Activated naive CD8-positive, alpha-beta T cell treated with anti-CD3 and anti-CD28 coated beads, Interleukin-2, amount 10 ng/mL, durations not matched to agents 7 days and 5 days (primary cell): Measurements from ENCODE around the gene CDON. TPM values are rescaled to one million over a fixed set of nuclear protein-coding genes. Genes with fewer than 3 reads are reported as not detected.

Experiments
- ATAC-seq: fragments of 150-1000 bp; cut with Tn5 transposase; one replicate; pipeline ENCODE4 v1.10.0; 2021; ENCODE audit warnings: low read depth, moderate library complexity
- POLR2A ChIA-PET: fragments of 350-600 bp; sonication (Branson Sonifier 250); formaldehyde crosslinking; loops from one replicate; lab custom pipeline; 2021; ENCODE audit warnings: antibody characterized with exemption; lab: Charles Lee
- DNase-seq: peaks from one replicate; pipeline ENCODE4 v3.0.0; 2021
- H3K27ac Mint-ChIP-seq: one replicate; pipeline ENCODE4 v1.8.0; 2022; ENCODE audit warnings: mild to moderate bottlenecking, mixed read lengths
- H3K27me3 Mint-ChIP-seq: one replicate; pipeline ENCODE4 v1.8.0; 2022; ENCODE audit warnings: mild to moderate bottlenecking, moderate library complexity, mixed read lengths
- H3K36me3 Mint-ChIP-seq: one replicate; pipeline ENCODE4 v1.8.0; 2021; ENCODE audit warnings: mild to moderate bottlenecking, mixed read lengths
- H3K4me1 Mint-ChIP-seq: one replicate; pipeline ENCODE4 v1.8.0; 2021; ENCODE audit warnings: mixed read lengths
- H3K4me3 Mint-ChIP-seq: one replicate; pipeline ENCODE4 v1.8.0; 2022; ENCODE audit warnings: mild to moderate bottlenecking, moderate library complexity, mixed read lengths
- H3K9me3 Mint-ChIP-seq: one replicate; pipeline ENCODE4 v1.8.0; 2021; ENCODE audit warnings: mixed read lengths
- total RNA-seq, 2 experiments: library from RNA; stranded (reverse); gene quantifications; one replicate each; pipeline ENCODE4 v1.2.3, GENCODE V29; 2021

The CDON gene
- total RNA-seq, 2 experiments from 2014 or later, result 3.4 to 3.9 TPM

DNA sequence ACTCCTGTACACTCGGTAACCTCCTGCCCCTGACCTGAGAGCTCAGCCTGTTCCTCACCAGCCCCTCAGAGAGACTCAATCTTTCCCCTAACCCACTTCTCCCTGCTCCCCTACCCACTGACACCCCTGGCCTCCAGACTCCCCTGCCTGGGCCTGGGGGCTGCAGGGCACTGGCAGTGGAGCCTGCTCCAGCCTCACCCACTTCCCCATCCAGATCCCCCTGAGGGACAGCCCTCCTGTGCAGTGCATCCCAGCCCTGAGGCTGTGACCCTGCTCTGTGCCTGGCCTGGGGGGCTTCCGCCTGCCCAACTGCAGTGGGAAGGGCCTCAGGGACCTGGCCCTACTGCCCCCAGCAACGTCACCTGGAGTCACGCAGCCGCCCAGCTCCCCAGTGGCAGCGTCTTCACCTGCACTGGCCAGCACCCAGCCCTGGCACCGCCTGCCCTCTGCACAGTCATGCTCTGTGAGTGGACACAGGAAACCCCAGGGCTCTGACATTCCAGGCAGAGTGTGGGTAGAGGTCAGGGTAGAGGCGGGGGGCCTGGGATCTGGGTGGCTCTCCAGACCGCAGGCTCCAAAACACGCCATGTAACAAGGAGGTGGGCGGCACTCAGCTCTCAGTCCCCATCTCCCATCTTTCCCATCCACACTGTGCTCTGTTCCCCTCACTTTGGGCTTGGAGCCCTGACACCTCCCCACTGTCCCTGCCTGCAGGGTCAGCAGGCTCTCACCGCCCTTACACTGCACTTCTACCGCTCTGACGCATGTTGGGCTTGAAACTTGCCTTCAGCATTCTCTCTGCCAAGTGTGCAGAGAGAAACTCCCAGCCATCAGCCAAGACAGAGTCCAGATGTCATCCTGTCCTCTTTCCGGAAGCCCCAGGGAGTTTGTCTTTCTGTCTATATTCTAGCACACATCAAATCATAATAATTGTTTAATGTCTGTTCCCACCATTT is 111.7 kb downstream of the CDON start:
- H3K27me3 Mint-ChIP-seq, result no peaks in the 10 kb centered on the region
- POLR2A ChIA-PET, result no interaction called here
- no peaks in the 10 kb centered on the region for H3K36me3 Mint-ChIP-seq
- H3K4me1 Mint-ChIP-seq, result no peaks in the 10 kb centered on the region
- H3K9me3 Mint-ChIP-seq, result no peaks in the 10 kb centered on the region
- no peak overlapping the region for H3K27ac Mint-ChIP-seq
- ATAC-seq, result no peak
- no peak for DNase-seq
- no peak overlapping the region for H3K4me3 Mint-ChIP-seq

- no peak overlapping the region for H3K4me3 Mint-ChIP-seq
- H3K27ac Mint-ChIP-seq, result no peak overlapping the region
- no peaks in the 10 kb centered on the region for H3K27me3 Mint-ChIP-seq
- ATAC-seq, result no peak
- H3K36me3 Mint-ChIP-seq, result no peaks in the 10 kb centered on the region
- H3K4me1 Mint-ChIP-seq, result no peaks in the 10 kb centered on the region
- H3K9me3 Mint-ChIP-seq, result no peaks in the 10 kb centered on the region
- no peak for DNase-seq
- POLR2A ChIA-PET, result no interaction called here
Observed at GRCh38 chr11:125950178-125950490, 112.5 kb downstream of the CDON start.

- POLR2A ChIA-PET, result no interaction called here
- H3K36me3 Mint-ChIP-seq, result no peaks in the 10 kb centered on the region
- no peaks in the 10 kb centered on the region for H3K9me3 Mint-ChIP-seq
- no peak for ATAC-seq
- DNase-seq, result no peak
- H3K4me1 Mint-ChIP-seq, result no peaks in the 10 kb centered on the region
- H3K27ac Mint-ChIP-seq, result no peak overlapping the region
- H3K27me3 Mint-ChIP-seq, result no peaks in the 10 kb centered on the region
- H3K4me3 Mint-ChIP-seq, result no peak overlapping the region
Observed at GRCh38 chr11:125949271-125950177, 113.1 kb downstream of the CDON start.

- no peaks in the 10 kb centered on the region for H3K4me1 Mint-ChIP-seq
- H3K9me3 Mint-ChIP-seq, result no peaks in the 10 kb centered on the region
- H3K36me3 Mint-ChIP-seq, result no peaks in the 10 kb centered on the region
- no peak for ATAC-seq
- no peak overlapping the region for H3K27ac Mint-ChIP-seq
- no peak for DNase-seq
- H3K27me3 Mint-ChIP-seq, result peaks cover 1% of the 10 kb centered on the region
- POLR2A ChIA-PET, result no interaction called here
- H3K4me3 Mint-ChIP-seq, result no peak overlapping the region
Observed at GRCh38 chr11:125948278-125949051, 114.2 kb downstream of the CDON start.

DNA sequence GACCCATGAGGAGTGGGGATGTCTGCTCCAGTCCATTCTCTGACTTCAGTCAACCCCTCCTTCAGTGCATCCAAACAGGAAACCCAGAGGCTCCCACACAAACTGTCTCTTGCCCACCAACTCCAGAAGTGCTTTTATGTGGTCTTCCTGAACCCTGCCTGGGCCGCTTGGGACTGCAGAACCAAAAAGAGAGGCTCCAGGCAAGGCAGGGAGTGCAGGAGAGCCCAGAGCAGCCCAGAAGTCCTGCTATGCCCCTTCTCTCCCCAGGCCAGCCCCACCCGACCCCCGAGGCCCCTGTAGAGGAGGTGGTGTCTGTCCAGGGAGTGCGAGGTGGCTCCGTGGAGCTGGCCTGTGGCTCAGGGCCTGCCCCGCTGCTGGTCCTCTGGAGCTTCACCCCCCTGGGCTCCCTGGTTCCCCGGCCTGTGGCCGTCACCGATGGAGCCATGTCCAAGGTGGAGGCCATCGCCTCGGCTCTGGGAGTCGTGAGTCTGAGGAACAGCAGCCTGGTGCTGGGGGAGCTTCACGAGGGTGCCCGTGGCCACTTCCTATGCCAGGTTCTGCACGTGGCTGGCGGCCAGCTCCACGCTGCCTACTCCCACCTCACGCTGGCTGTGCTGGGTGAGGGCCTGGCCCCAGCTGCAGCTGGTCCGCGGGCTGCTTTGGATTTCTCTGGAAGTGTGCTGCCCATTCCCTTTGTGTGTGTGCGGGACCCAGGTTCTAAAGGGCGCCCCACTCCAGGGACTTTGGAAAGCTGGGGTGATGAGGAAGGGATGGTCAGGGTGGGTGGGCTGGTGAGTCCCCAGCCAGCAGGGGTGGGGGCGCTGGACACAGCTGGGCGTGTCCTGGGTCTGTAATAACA is 115.0 kb downstream of the CDON start:
- POLR2A ChIA-PET, result no interaction called here

GRCh38 chr11:125946712-125947418 is 115.8 kb downstream of the CDON start:
- Mint-ChIP-seq H3K9me3 (no peaks in the 10 kb centered on the region), H3K27me3 (peaks cover 1% of the 10 kb centered on the region), H3K4me3 (no peak overlapping the region), H3K4me1 (peaks cover 4% of the 10 kb centered on the region), H3K27ac (no peak overlapping the region), H3K36me3 (no peaks in the 10 kb centered on the region)
- DNase-seq (no peak), ATAC-seq (no peak)
- POLR2A ChIA-PET, result no interaction called here

More for the DNA sequence above, 115.0 kb downstream of the CDON start:
- no peak overlapping the region for H3K27ac Mint-ChIP-seq
- no peaks in the 10 kb centered on the region for H3K4me1 Mint-ChIP-seq
- no peaks in the 10 kb centered on the region for H3K9me3 Mint-ChIP-seq
- H3K4me3 Mint-ChIP-seq, result no peak overlapping the region
- no peak for DNase-seq
- H3K36me3 Mint-ChIP-seq, result no peaks in the 10 kb centered on the region
- H3K27me3 Mint-ChIP-seq, result peaks cover 1% of the 10 kb centered on the region
- ATAC-seq, result no peak

DNA sequence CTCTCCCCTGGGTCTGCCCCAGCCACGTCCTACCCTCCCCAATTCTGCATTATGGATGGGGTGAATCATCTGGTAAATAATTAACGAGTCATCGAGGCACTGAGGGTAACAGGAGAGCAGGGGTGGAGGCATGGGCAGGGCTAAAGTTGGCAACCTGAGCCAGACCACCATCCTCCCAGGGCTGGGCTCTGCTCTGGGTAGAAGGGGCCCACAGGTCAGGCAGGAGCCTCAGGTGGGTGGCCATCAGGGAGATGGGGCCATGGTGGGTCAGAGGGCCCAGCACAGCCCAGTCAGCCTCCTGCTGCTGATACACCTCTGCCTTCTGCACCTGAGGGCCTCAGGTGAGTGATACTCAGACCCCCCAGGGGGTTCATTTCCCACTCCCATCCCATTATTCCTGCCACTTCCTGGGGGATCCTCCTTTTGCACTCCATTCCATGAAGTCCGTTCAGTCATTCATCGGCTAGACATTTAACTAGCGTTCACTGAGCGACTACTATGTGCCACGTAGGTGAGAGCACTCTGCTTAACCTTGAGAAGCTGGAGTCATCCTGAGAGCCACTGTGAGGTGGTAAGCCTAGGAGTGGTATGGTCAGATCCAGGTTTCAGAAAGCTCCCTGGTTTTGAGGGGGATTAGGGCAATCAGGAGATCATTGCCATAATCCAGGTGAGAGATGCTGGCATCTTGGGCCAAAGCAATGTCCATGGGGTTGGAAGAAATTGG is 116.7 kb downstream of the CDON start, which contains the start of gene VSIG10L2:
VSIG10L2 (plus strand) TSS at position 248 of the 724 bp plus-strand sequence; CDS start at position 260, 12 bp downstream.
- H3K4me1 Mint-ChIP-seq, result peaks cover 4% of the 10 kb centered on the region
- ATAC-seq (no peak), DNase-seq (no peak)
- H3K4me3 Mint-ChIP-seq, result no peak within 1 kb of the TSS
- H3K9me3 Mint-ChIP-seq, result no peaks in the 10 kb centered on the region
- POLR2A ChIA-PET, result no interaction called here
- no peaks in the 10 kb centered on the region for H3K36me3 Mint-ChIP-seq
- H3K27me3 Mint-ChIP-seq, result peaks cover 1% of the 10 kb centered on the region
- H3K27ac Mint-ChIP-seq, result no peak within 1 kb of the TSS

- ATAC-seq, result no peak
- POLR2A ChIA-PET, result no interaction called here
- Mint-ChIP-seq H3K36me3 (no peaks in the 10 kb centered on the region), H3K27ac (no peak overlapping the region), H3K9me3 (no peaks in the 10 kb centered on the region), H3K4me1 (peaks cover 4% of the 10 kb centered on the region), H3K27me3 (peaks cover 1% of the 10 kb centered on the region), H3K4me3 (no peak overlapping the region)
- DNase-seq, result no peak
Observed at GRCh38 chr11:125945011-125945796, 117.5 kb downstream of the CDON start.

- no peak overlapping the region for H3K27ac Mint-ChIP-seq
- DNase-seq (no peak), ATAC-seq (no peak)
- POLR2A ChIA-PET, result no interaction called here
- H3K4me3 Mint-ChIP-seq, result no peak overlapping the region
- H3K9me3 Mint-ChIP-seq, result no peaks in the 10 kb centered on the region
- H3K4me1 Mint-ChIP-seq, result peaks cover 4% of the 10 kb centered on the region
- H3K27me3 Mint-ChIP-seq, result peaks cover 1% of the 10 kb centered on the region
- no peaks in the 10 kb centered on the region for H3K36me3 Mint-ChIP-seq
Observed at GRCh38 chr11:125944350-125945010, 118.2 kb downstream of the CDON start.

GRCh38 chr11:125943661-125944349 is 118.9 kb downstream of the CDON start:
- POLR2A ChIA-PET, result no interaction called here
- ATAC-seq (no peak), DNase-seq (no peak)
- peaks cover 1% of the 10 kb centered on the region for H3K27me3 Mint-ChIP-seq
- no peaks in the 10 kb centered on the region for H3K9me3 Mint-ChIP-seq
- H3K27ac Mint-ChIP-seq, result no peak overlapping the region
- H3K4me1 Mint-ChIP-seq, result peaks cover 5% of the 10 kb centered on the region
- H3K36me3 Mint-ChIP-seq, result no peaks in the 10 kb centered on the region
- H3K4me3 Mint-ChIP-seq, result no peak overlapping the region
